Stomach (tissue), 9 donors: ENCODE measurements around the gene RYR1. TPM values are rescaled to one million over a fixed set of nuclear protein-coding genes. Genes with fewer than 3 reads are reported as not detected.

Source experiments
- DNase-seq, 2 donors: peaks; one replicate each; pipeline versions ENCODE4 v3.0.0 to v3.0.0-alpha.2; 2013 to 2019
- H3K27ac ChIP-seq, 5 donors: fragments of 200-600 bp in 4 of 5; sonication (generic) in 4 of 5; one replicate each; pipeline ENCODE4 v1.5.1; 2013 to 2019; ENCODE audit warnings: mild to moderate bottlenecking in 1 of 5, moderate library complexity in 1 of 5
- H3K27me3 ChIP-seq, 3 donors: fragments of 200-600 bp; sonication (generic); one replicate each; pipeline ENCODE4 v1.5.1; 2017 to 2019; ENCODE audit warnings: mixed run types in 1 of 3
- H3K36me3 ChIP-seq, 4 donors: fragments of 200-600 bp; sonication (generic); 1 replicate in 3 of 4; 2 replicates in 1 of 4; pipeline ENCODE4 v1.5.1; 2016 to 2019
- H3K4me1 ChIP-seq, 4 donors: fragments of 200-600 bp; sonication (generic); one replicate each; pipeline ENCODE4 v1.5.1; 2016 to 2019
- H3K4me3 ChIP-seq, 4 donors: fragments of 200-600 bp; sonication (generic) in 3 of 4; one replicate each; pipeline ENCODE4 v1.5.1; 2016 to 2019; ENCODE audit warnings: mild to moderate bottlenecking in 1 of 4
- H3K9me3 ChIP-seq, 4 donors: fragments of 200-600 bp; sonication (generic); one replicate each; pipeline ENCODE4 v1.5.1; 2016 to 2019
- EP300 ChIP-seq: sonication (generic); formaldehyde crosslinking; IDR thresholded peaks from one replicate; pipeline ENCODE4 v1.6.1; 2017; ENCODE audit warnings: antibody characterized with exemption
- POLR2A ChIP-seq, 4 donors: fragments of 450-650 bp; IDR thresholded peaks; one replicate each; pipeline ENCODE4 v1.6.1; 2016; ENCODE audit warnings: antibody characterized with exemption in 4 of 4, control low read depth in 2 of 4, mild to moderate bottlenecking in 1 of 4, moderate library complexity in 1 of 4
- POLR2AphosphoS5 ChIP-seq, 3 donors: sonication (generic); formaldehyde crosslinking; IDR thresholded peaks; one replicate each; pipeline ENCODE4 v1.6.1; 2016; ENCODE audit warnings: antibody characterized with exemption in 3 of 3
- WGBS, 5 donors: extraction: QIAGEN DNeasy Blood & Tissue Kit in 3 of 5; methylation state at CpG; one replicate each; pipeline versions ENCODE4 v1.1.5 to v1.1.7; 2013 to 2018; 5-methylcytosine and 5-hydroxymethylcytosine counted together
- intact Hi-C: fragments of 100-400 bp; cut with DNase I; formaldehyde crosslinking; loops from one replicate; pipeline ENCODE4 v1.15.1; 2023; ENCODE audit warnings: low total_unique reads
- polyA plus RNA-seq, 3 donors: library from polyadenylated mRNA; stranded (reverse); fragments of 200-250 nt; gene quantifications; one replicate each; pipeline ENCODE4 v1.2.3, GENCODE V29; 2013
- total RNA-seq, 5 donors: library from RNA; depleted of rRNA; stranded (reverse); fragments of >200 nt; gene quantifications; one replicate each; pipeline versions ENCODE4 v1.1.0 to v1.2.3, GENCODE V29; 2014 to 2016
- TF ChIP-seq, protein P1 (sequence below), 7 experiments: fragments of 450-650 bp in 4 of 7; fragments of 200-600 bp in 3 of 7; sonication (generic) in 3 of 7; IDR thresholded peaks; one replicate each; pipeline ENCODE4 v1.5.1; 2016 to 2019; ENCODE audit warnings: antibody characterized with exemption in 7 of 7, control low read depth in 2 of 7, mild to moderate bottlenecking in 1 of 7
- donor health status: healthy with polysubstance abuse.
- donor health status: Bipolar disorder and iron deficiency.
- donor health status: healthy.

RYR1 gene
- total and polyA plus RNA-seq, 8 donors: under 0.01 to 10.7 (median 1.2) TPM

GRCh38 chr19:38499532-38499931 lies 66.0 kb downstream of the RYR1 start:
- no peak overlapping the region for H3K27ac ChIP-seq
- intact Hi-C loops: no loop called here
- H3K4me1 ChIP-seq: no peaks in the 10 kb centered on the region
- 92 to 97% (median 95%) methylated on average over 18 to 21 of the region's 21 CpGs for WGBS, 5 donors
- DNase-seq: no peak
- H3K27me3 ChIP-seq: peaks cover 0 to 12% (median 0%) of the 10 kb centered on the region in 3 donors
- H3K9me3 ChIP-seq: no peaks in the 10 kb centered on the region
- no peak overlapping the region for H3K4me3 ChIP-seq
- H3K36me3 ChIP-seq: no peaks in the 10 kb centered on the region
- TF ChIP-seq EP300: no peak
- TF ChIP-seq, protein P1, sequence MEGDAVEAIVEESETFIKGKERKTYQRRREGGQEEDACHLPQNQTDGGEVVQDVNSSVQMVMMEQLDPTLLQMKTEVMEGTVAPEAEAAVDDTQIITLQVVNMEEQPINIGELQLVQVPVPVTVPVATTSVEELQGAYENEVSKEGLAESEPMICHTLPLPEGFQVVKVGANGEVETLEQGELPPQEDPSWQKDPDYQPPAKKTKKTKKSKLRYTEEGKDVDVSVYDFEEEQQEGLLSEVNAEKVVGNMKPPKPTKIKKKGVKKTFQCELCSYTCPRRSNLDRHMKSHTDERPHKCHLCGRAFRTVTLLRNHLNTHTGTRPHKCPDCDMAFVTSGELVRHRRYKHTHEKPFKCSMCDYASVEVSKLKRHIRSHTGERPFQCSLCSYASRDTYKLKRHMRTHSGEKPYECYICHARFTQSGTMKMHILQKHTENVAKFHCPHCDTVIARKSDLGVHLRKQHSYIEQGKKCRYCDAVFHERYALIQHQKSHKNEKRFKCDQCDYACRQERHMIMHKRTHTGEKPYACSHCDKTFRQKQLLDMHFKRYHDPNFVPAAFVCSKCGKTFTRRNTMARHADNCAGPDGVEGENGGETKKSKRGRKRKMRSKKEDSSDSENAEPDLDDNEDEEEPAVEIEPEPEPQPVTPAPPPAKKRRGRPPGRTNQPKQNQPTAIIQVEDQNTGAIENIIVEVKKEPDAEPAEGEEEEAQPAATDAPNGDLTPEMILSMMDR (IDR thresholded peaks at IDR 0.05): no peak
- TF ChIP-seq POLR2A (IDR thresholded peaks at IDR 0.05): no peak
- TF ChIP-seq POLR2AphosphoS5 (IDR thresholded peaks at IDR 0.05): no peak

- no peaks in the 10 kb centered on the region for H3K36me3 ChIP-seq
- intact Hi-C loops: no loop called here
- DNase-seq: no peak
- H3K4me3 ChIP-seq: no peak overlapping the region
- no peaks in the 10 kb centered on the region for H3K9me3 ChIP-seq
- no peaks in the 10 kb centered on the region for H3K4me1 ChIP-seq
- H3K27ac ChIP-seq: no peak overlapping the region
- TF ChIP-seq POLR2A (IDR thresholded peaks at IDR 0.05) (no peak), EP300 (no peak), POLR2AphosphoS5 (IDR thresholded peaks at IDR 0.05) (no peak)
- TF ChIP-seq, protein P1 (IDR thresholded peaks at IDR 0.05): no peak
- 84 to 93% (median 87%) methylated on average over 7 to 11 of the region's 11 CpGs for WGBS, 5 donors
- peaks cover 0 to 12% (median 0%) of the 10 kb centered on the region in 3 donors for H3K27me3 ChIP-seq
Measured at GRCh38 chr19:38500450-38500849, 67.0 kb downstream of the RYR1 start.

- TF ChIP-seq POLR2A (IDR thresholded peaks at IDR 0.05): no peak
- no peak for TF ChIP-seq POLR2AphosphoS5 (IDR thresholded peaks at IDR 0.05)
- TF ChIP-seq EP300: no peak
- TF ChIP-seq, protein P1 (IDR thresholded peaks at IDR 0.05): no peak
- H3K27ac ChIP-seq: no peak overlapping the region
- peaks cover 0 to 22% (median 0%) of the 10 kb centered on the region in 3 donors for H3K27me3 ChIP-seq
- no peak for DNase-seq
- intact Hi-C loops: no loop called here
- no peaks in the 10 kb centered on the region for H3K4me1 ChIP-seq
- H3K9me3 ChIP-seq: no peaks in the 10 kb centered on the region
- H3K4me3 ChIP-seq: no peak overlapping the region
- no peaks in the 10 kb centered on the region for H3K36me3 ChIP-seq
- WGBS, 5 donors: 91 to 96% (median 94%) methylated on average over 34 to 41 of the region's 41 CpGs
Measured at GRCh38 chr19:38502410-38503076, 69.1 kb downstream of the RYR1 start.

- intact Hi-C loops: no loop called here
- no peak overlapping the region for H3K27ac ChIP-seq
- WGBS, 5 donors: 68 to 82% (median 75%) methylated on average over 4 of the region's 4 CpGs
- TF ChIP-seq EP300: no peak
- no peak for TF ChIP-seq POLR2A (IDR thresholded peaks at IDR 0.05)
- TF ChIP-seq, protein P1 (IDR thresholded peaks at IDR 0.05): no peak
- TF ChIP-seq POLR2AphosphoS5 (IDR thresholded peaks at IDR 0.05): no peak
- no peaks in the 10 kb centered on the region for H3K9me3 ChIP-seq
- no peak overlapping the region for H3K4me3 ChIP-seq
- H3K36me3 ChIP-seq: no peaks in the 10 kb centered on the region
- H3K27me3 ChIP-seq: peaks cover 0 to 22% (median 0%) of the 10 kb centered on the region in 3 donors
- no peak for DNase-seq
- no peaks in the 10 kb centered on the region for H3K4me1 ChIP-seq
Measured at GRCh38 chr19:38503077-38503410, 69.6 kb downstream of the RYR1 start.
